H9 (cell line): ENCODE measurements around the gene GALNT17. TPM values are rescaled to one million over a fixed set of nuclear protein-coding genes. Genes with fewer than 3 reads are reported as not detected.
A peak's percentile ranks its signal among the peaks of the same experiment; 100 is the strongest.

Source experiments
- DNase-seq: peaks from one replicate; pipeline ENCODE4 v3.0.0-alpha.2; 2017
- H2AFZ ChIP-seq: one replicate; pipeline ENCODE4 v1.6.1; 2013; ENCODE audit warnings: mild to moderate bottlenecking, low read length, control low read depth, moderate library complexity
- H2AK5ac ChIP-seq: 2 replicates; pipeline ENCODE4 v1.6.1; 2013; ENCODE audit warnings: low read length, control low read depth, mixed read lengths; ENCODE audit not compliant: insufficient read length
- H2BK120ac ChIP-seq: one replicate; pipeline ENCODE4 v1.6.1; 2013; ENCODE audit warnings: low read depth, mild to moderate bottlenecking, low read length, control low read depth, inconsistent platforms; ENCODE audit not compliant: poor library complexity, severe bottlenecking
- H2BK12ac ChIP-seq: 2 replicates; pipeline ENCODE4 v1.6.1; 2013; ENCODE audit warnings: low read length, control low read depth, mixed read lengths, low read depth; ENCODE audit not compliant: insufficient read length
- H2BK15ac ChIP-seq: 2 replicates; pipeline ENCODE4 v1.6.1; 2013; ENCODE audit warnings: low read depth, low read length, control low read depth
- H2BK20ac ChIP-seq: one replicate; pipeline ENCODE4 v1.6.1; 2013; ENCODE audit warnings: low read depth, mild to moderate bottlenecking, low read length, control low read depth, inconsistent platforms; ENCODE audit not compliant: poor library complexity, severe bottlenecking
- H2BK5ac ChIP-seq: 2 replicates; pipeline ENCODE4 v1.6.1; 2013; ENCODE audit warnings: low read length, control low read depth, mixed read lengths; ENCODE audit not compliant: insufficient read length
- H3K14ac ChIP-seq: 2 replicates; pipeline ENCODE4 v1.6.1; 2013; ENCODE audit warnings: low read length, control low read depth; ENCODE audit not compliant: insufficient read depth
- H3K18ac ChIP-seq: 2 replicates; pipeline ENCODE4 v1.6.1; 2013; ENCODE audit warnings: low read depth, mild to moderate bottlenecking, mixed read lengths, low read length, control low read depth; ENCODE audit not compliant: insufficient read length
- H3K23ac ChIP-seq: 2 replicates; pipeline ENCODE4 v1.6.1; 2013; ENCODE audit warnings: low read length, control low read depth, mixed read lengths, low read depth; ENCODE audit not compliant: insufficient read length
- H3K23me2 ChIP-seq: 2 replicates; pipeline ENCODE4 v1.6.1; 2013; ENCODE audit warnings: low read depth, mild to moderate bottlenecking, mixed read lengths, low read length, control low read depth; ENCODE audit not compliant: insufficient read length, poor library complexity, severe bottlenecking
- H3K27ac ChIP-seq: 2 replicates; pipeline ENCODE4 v1.5.1; 2013; ENCODE audit warnings: low read length, control low read depth, mixed read lengths, low read depth; ENCODE audit not compliant: insufficient read length
- H3K27me3 ChIP-seq: 2 replicates; pipeline ENCODE4 v1.6.1; 2013; ENCODE audit warnings: low read length, control low read depth, inconsistent platforms; ENCODE audit not compliant: insufficient read depth
- H3K4ac ChIP-seq: 2 replicates; pipeline ENCODE4 v1.6.1; 2013; ENCODE audit warnings: low read depth, mild to moderate bottlenecking, control low read depth, inconsistent platforms, low read length, moderate library complexity
- H3K4me1 ChIP-seq: 2 replicates; pipeline ENCODE4 v1.6.1; 2013; ENCODE audit warnings: low read length, control low read depth, inconsistent platforms; ENCODE audit not compliant: insufficient read depth
- H3K4me2 ChIP-seq: 2 replicates; pipeline ENCODE4 v1.6.1; 2013; ENCODE audit warnings: low read length, control low read depth, mixed read lengths; ENCODE audit not compliant: insufficient read length, insufficient read depth
- H3K56ac ChIP-seq: 2 replicates; pipeline ENCODE4 v1.6.1; 2013; ENCODE audit warnings: low read depth, mild to moderate bottlenecking, mixed read lengths, low read length, control low read depth; ENCODE audit not compliant: insufficient read length
- H3K79me1 ChIP-seq: 2 replicates; pipeline ENCODE4 v1.6.1; 2013; ENCODE audit warnings: low read depth, mild to moderate bottlenecking, moderate library complexity, low read length, control low read depth, inconsistent platforms; ENCODE audit not compliant: insufficient read depth, poor library complexity, severe bottlenecking
- H3K79me2 ChIP-seq: 2 replicates; pipeline ENCODE4 v1.6.1; 2013; ENCODE audit warnings: low read length, control low read depth, inconsistent platforms; ENCODE audit not compliant: insufficient read depth
- H3K9ac ChIP-seq: 2 replicates; pipeline ENCODE4 v1.6.1; 2013; ENCODE audit warnings: low read length, control low read depth, mixed read lengths; ENCODE audit not compliant: insufficient read length; ENCODE audit errors: extremely low read depth
- H3K9me3 ChIP-seq: one replicate; pipeline ENCODE4 v1.6.1; 2013; ENCODE audit warnings: low read depth, low read length, inconsistent platforms; ENCODE audit not compliant: control insufficient read depth
- H3T11ph ChIP-seq: one replicate; pipeline ENCODE4 v1.6.1; 2013; ENCODE audit warnings: mild to moderate bottlenecking, low read length, control low read depth, inconsistent platforms
- H4K20me1 ChIP-seq: one replicate; pipeline ENCODE4 v1.6.1; 2013; ENCODE audit not compliant: control insufficient read depth, insufficient read length, insufficient read depth
- H4K5ac ChIP-seq: 2 replicates; pipeline ENCODE4 v1.6.1; 2013; ENCODE audit warnings: low read depth, mild to moderate bottlenecking, mixed read lengths, low read length, control low read depth; ENCODE audit not compliant: insufficient read length
- H4K8ac ChIP-seq: replicated peaks from 2 replicates; pipeline ENCODE4 v1.6.1; 2013; ENCODE audit warnings: low read length, control low read depth, mixed read lengths, low read depth; ENCODE audit not compliant: insufficient read length
- H4K91ac ChIP-seq: 2 replicates; pipeline ENCODE4 v1.6.1; 2013; ENCODE audit warnings: low read depth, mild to moderate bottlenecking, moderate library complexity, mixed read lengths, low read length, control low read depth; ENCODE audit not compliant: insufficient read length
- H3K27ac Mint-ChIP-seq, 3 experiments: 2 replicates in 2 of 3; 3 replicates in 1 of 3; pipeline ENCODE4 v1.8.0; 2020 to 2021; ENCODE audit warnings: mixed read lengths in 3 of 3, mild to moderate bottlenecking in 1 of 3, moderate library complexity in 1 of 3
- H3K27me3 Mint-ChIP-seq: 2 replicates; pipeline ENCODE4 v1.8.0; 2021; ENCODE audit warnings: low read depth, mild to moderate bottlenecking, moderate library complexity, mixed read lengths
- H3K36me3 Mint-ChIP-seq, 3 experiments: 2 replicates in 2 of 3; 3 replicates in 1 of 3; pipeline ENCODE4 v1.8.0; 2020 to 2021; ENCODE audit warnings: low read depth in 3 of 3, mixed read lengths in 3 of 3; ENCODE audit not compliant: insufficient read depth in 1 of 3
- H3K4me1 Mint-ChIP-seq, 2 experiments: 2 replicates each; pipeline ENCODE4 v1.8.0; 2020; ENCODE audit warnings: mixed read lengths in 2 of 2
- H3K4me3 Mint-ChIP-seq, 2 experiments: 2 replicates in 1 of 2; 3 replicates in 1 of 2; pipeline ENCODE4 v1.8.0; 2020 to 2021; ENCODE audit warnings: mild to moderate bottlenecking in 2 of 2, mixed read lengths in 2 of 2, moderate library complexity in 1 of 2
- H3K9me3 Mint-ChIP-seq, 2 experiments: 2 replicates in 1 of 2; 3 replicates in 1 of 2; pipeline ENCODE4 v1.8.0; 2020; ENCODE audit warnings: mild to moderate bottlenecking in 2 of 2, mixed read lengths in 2 of 2, moderate library complexity in 1 of 2
- CTCF ChIP-seq: fragments of 200-600 bp; sonication (generic); conservative IDR thresholded peaks from 3 replicates; pipeline ENCODE4 v1.8.0; 2021; ENCODE audit warnings: antibody characterized with exemption, mild to moderate bottlenecking
- WGBS: extraction: QIAGEN DNeasy Blood & Tissue Kit; methylation state at CpG from one replicate; pipeline ENCODE4 v1.1.7; 2013; ENCODE audit warnings: missing lambda C conversion rate, low lambda C conversion rate, mixed read lengths; ENCODE audit not compliant: insufficient read length; ENCODE audit errors: extremely low coverage; 5-methylcytosine and 5-hydroxymethylcytosine counted together
- total RNA-seq: library from RNA; stranded (reverse); gene quantifications from 2 replicates; pipeline ENCODE4 v1.2.1, GENCODE V29; 2021

Gene GALNT17
- total RNA-seq, 1 experiment from 2014 or later, result 43.2 TPM

- no peak overlapping the region for H4K8ac ChIP-seq
- no peak overlapping the region for H3K14ac ChIP-seq
- H3K18ac ChIP-seq, result no peak overlapping the region
- Mint-ChIP-seq H3K27me3 (no peaks in the 10 kb centered on the region), H3K9me3 (peaks cover 14 to 17% of the 10 kb centered on the region in 2 experiments), H3K4me3 (no peak overlapping the region), H3K4me1 (peaks cover 29 to 34% of the 10 kb centered on the region in 2 experiments), H3K36me3 (peaks cover 43 to 47% (median 46%) of the 10 kb centered on the region in 3 experiments), H3K27ac (peak overlapping the region in 1 of 3 experiments; percentile 67; a peak in 3 of 7 replicates)
- DNase-seq, result no peak
- H3K27me3 ChIP-seq, result no peaks in the 10 kb centered on the region
- peaks cover 26% of the 10 kb centered on the region for H3K79me1 ChIP-seq
- H4K5ac ChIP-seq, result no peak overlapping the region
- H3K23me2 ChIP-seq, result no peaks in the 10 kb centered on the region
- H2BK20ac ChIP-seq, result no peak overlapping the region
- no peak overlapping the region for H2AK5ac ChIP-seq
- no peak overlapping the region for H2BK12ac ChIP-seq
- no peaks in the 10 kb centered on the region for H4K20me1 ChIP-seq
- H3K23ac ChIP-seq, result no peak overlapping the region
- H3K27ac ChIP-seq, result no peak overlapping the region
- no CpG with 5 or more reads among the region's 5 CpGs for WGBS
- H3K9me3 ChIP-seq, result no peaks in the 10 kb centered on the region
- no peak overlapping the region for H2BK5ac ChIP-seq
- H4K91ac ChIP-seq, result no peak overlapping the region
- no peak overlapping the region for H3T11ph ChIP-seq
- H3K56ac ChIP-seq, result no peak overlapping the region
- peaks cover 6% of the 10 kb centered on the region for H3K4me1 ChIP-seq
- H3K4me2 ChIP-seq, result no peak overlapping the region
- no peak for TF ChIP-seq CTCF
- H2BK120ac ChIP-seq, result no peak overlapping the region
- H3K4ac ChIP-seq, result no peak overlapping the region
- H3K79me2 ChIP-seq, result peaks cover 25% of the 10 kb centered on the region; the same call in 1 of the 2 replicates
- no peak overlapping the region for H3K9ac ChIP-seq
- H2AFZ ChIP-seq, result no peak overlapping the region
- H2BK15ac ChIP-seq, result no peak overlapping the region
Observed at GRCh38 chr7:71184136-71184535, 52.2 kb downstream of the GALNT17 start.
